Stomach (tissue), 9 donors: ENCODE data around the gene QPCT. TPM values are rescaled to one million over a fixed set of nuclear protein-coding genes. Genes with fewer than 3 reads are reported as not detected.

Experiments used
- DNase-seq, 2 donors: peaks; one replicate each; pipeline versions ENCODE4 v3.0.0 to v3.0.0-alpha.2; 2013 to 2019
- H3K27ac ChIP-seq, 5 donors: fragments of 200-600 bp in 4 of 5; sonication (generic) in 4 of 5; one replicate each; pipeline ENCODE4 v1.5.1; 2013 to 2019; ENCODE audit warnings: mild to moderate bottlenecking in 1 of 5, moderate library complexity in 1 of 5
- H3K27me3 ChIP-seq, 3 donors: fragments of 200-600 bp; sonication (generic); one replicate each; pipeline ENCODE4 v1.5.1; 2017 to 2019; ENCODE audit warnings: mixed run types in 1 of 3
- H3K36me3 ChIP-seq, 4 donors: fragments of 200-600 bp; sonication (generic); 1 replicate in 3 of 4; 2 replicates in 1 of 4; pipeline ENCODE4 v1.5.1; 2016 to 2019
- H3K4me1 ChIP-seq, 4 donors: fragments of 200-600 bp; sonication (generic); one replicate each; pipeline ENCODE4 v1.5.1; 2016 to 2019
- H3K4me3 ChIP-seq, 4 donors: fragments of 200-600 bp; sonication (generic) in 3 of 4; one replicate each; pipeline ENCODE4 v1.5.1; 2016 to 2019; ENCODE audit warnings: mild to moderate bottlenecking in 1 of 4
- H3K9me3 ChIP-seq, 4 donors: fragments of 200-600 bp; sonication (generic); one replicate each; pipeline ENCODE4 v1.5.1; 2016 to 2019
- CTCF ChIP-seq, 7 experiments: fragments of 450-650 bp in 4 of 7; fragments of 200-600 bp in 3 of 7; sonication (generic) in 3 of 7; IDR thresholded peaks; one replicate each; pipeline ENCODE4 v1.5.1; 2016 to 2019; ENCODE audit warnings: antibody characterized with exemption in 7 of 7, control low read depth in 2 of 7, mild to moderate bottlenecking in 1 of 7
- EP300 ChIP-seq: sonication (generic); formaldehyde crosslinking; IDR thresholded peaks from one replicate; pipeline ENCODE4 v1.6.1; 2017; ENCODE audit warnings: antibody characterized with exemption
- POLR2A ChIP-seq, 4 donors: fragments of 450-650 bp; IDR thresholded peaks; one replicate each; pipeline ENCODE4 v1.6.1; 2016; ENCODE audit warnings: antibody characterized with exemption in 4 of 4, control low read depth in 2 of 4, mild to moderate bottlenecking in 1 of 4, moderate library complexity in 1 of 4
- POLR2AphosphoS5 ChIP-seq, 3 donors: sonication (generic); formaldehyde crosslinking; IDR thresholded peaks; one replicate each; pipeline ENCODE4 v1.6.1; 2016; ENCODE audit warnings: antibody characterized with exemption in 3 of 3
- WGBS, 5 donors: extraction: QIAGEN DNeasy Blood & Tissue Kit in 3 of 5; methylation state at CpG; one replicate each; pipeline versions ENCODE4 v1.1.5 to v1.1.7; 2013 to 2018; 5-methylcytosine and 5-hydroxymethylcytosine counted together
- intact Hi-C: fragments of 100-400 bp; cut with DNase I; formaldehyde crosslinking; loops from one replicate; pipeline ENCODE4 v1.15.1; 2023; ENCODE audit warnings: low total_unique reads
- polyA plus RNA-seq, 3 donors: library from polyadenylated mRNA; stranded (reverse); fragments of 200-250 nt; gene quantifications; one replicate each; pipeline ENCODE4 v1.2.3, GENCODE V29; 2013
- total RNA-seq, 5 donors: library from RNA; depleted of rRNA; stranded (reverse); fragments of >200 nt; gene quantifications; one replicate each; pipeline versions ENCODE4 v1.1.0 to v1.2.3, GENCODE V29; 2014 to 2016
- donor health status: healthy with polysubstance abuse.
- donor health status: Bipolar disorder and iron deficiency.
- donor health status: healthy.

Gene QPCT
- total and polyA plus RNA-seq, 8 donors, result 1.3 to 26.6 (median 4.4) TPM; not detected in 1

- Histone ChIP-seq H3K9me3 (no peaks in the 10 kb centered on the region), H3K4me3 (no peak overlapping the region), H3K4me1 (peaks cover 0 to 38% (median 17%) of the 10 kb centered on the region in 4 donors), H3K27ac (no peak overlapping the region), H3K27me3 (peaks cover 0 to 4% (median 0%) of the 10 kb centered on the region in 3 donors), H3K36me3 (no peaks in the 10 kb centered on the region)
- WGBS, 5 donors, result 81 to 91% (median 88%) methylated on average over 5 of the region's 5 CpGs
- no peak for TF ChIP-seq POLR2AphosphoS5 (IDR thresholded peaks at IDR 0.05)
- TF ChIP-seq POLR2A (IDR thresholded peaks at IDR 0.05), result no peak
- no peak for TF ChIP-seq EP300
- TF ChIP-seq CTCF (IDR thresholded peaks at IDR 0.05), result no peak
- intact Hi-C loops, result no loop called here
- DNase-seq, result no peak
Measured at GRCh38 chr2:37348155-37348554, 3.7 kb downstream of the QPCT start.

- intact Hi-C loops, result no loop called here
- H3K9me3 ChIP-seq, result no peaks in the 10 kb centered on the region
- no peaks in the 10 kb centered on the region for H3K36me3 ChIP-seq
- WGBS, 5 donors, result 52 to 75% (median 65%) methylated on average over 3 of the region's 3 CpGs
- no peak overlapping the region for H3K27ac ChIP-seq
- no peak overlapping the region for H3K4me3 ChIP-seq
- TF ChIP-seq CTCF (IDR thresholded peaks at IDR 0.05), result no peak
- TF ChIP-seq POLR2AphosphoS5 (IDR thresholded peaks at IDR 0.05), result no peak
- no peak for TF ChIP-seq POLR2A (IDR thresholded peaks at IDR 0.05)
- no peak for TF ChIP-seq EP300
- DNase-seq, result peak in 1 of 2 donors; percentile 36
- H3K27me3 ChIP-seq, result peaks cover 0 to 4% (median 0%) of the 10 kb centered on the region in 3 donors
- H3K4me1 ChIP-seq, result peaks cover 0 to 27% (median 11%) of the 10 kb centered on the region in 4 donors
Measured at GRCh38 chr2:37349231-37349860, 4.9 kb downstream of the QPCT start.

GRCh38 chr2:37350034-37350433 lies 5.6 kb downstream of the QPCT start:
- no peak overlapping the region for H3K4me3 ChIP-seq
- peaks cover 0 to 22% (median 4%) of the 10 kb centered on the region in 4 donors for H3K4me1 ChIP-seq
- peak in 1 of 2 donors; percentile 64 for DNase-seq
- H3K36me3 ChIP-seq, result no peaks in the 10 kb centered on the region
- peaks cover 0 to 3% (median 0%) of the 10 kb centered on the region in 3 donors for H3K27me3 ChIP-seq
- H3K27ac ChIP-seq, result no peak overlapping the region
- TF ChIP-seq EP300 (no peak), POLR2A (IDR thresholded peaks at IDR 0.05) (no peak), CTCF (IDR thresholded peaks at IDR 0.05) (no peak), POLR2AphosphoS5 (IDR thresholded peaks at IDR 0.05) (no peak)
- 26 to 52% (median 33%) methylated on average over 3 of the region's 3 CpGs for WGBS, 5 donors
- intact Hi-C loops, result no loop called here
- no peaks in the 10 kb centered on the region for H3K9me3 ChIP-seq

GRCh38 chr2:37354531-37354930 lies 10.1 kb downstream of the QPCT start:
- Histone ChIP-seq H3K9me3 (no peaks in the 10 kb centered on the region), H3K27me3 (peaks cover 0 to 4% (median 0%) of the 10 kb centered on the region in 3 donors), H3K4me3 (no peak overlapping the region), H3K4me1 (peaks cover 0 to 11% (median 0%) of the 10 kb centered on the region in 4 donors), H3K27ac (no peak overlapping the region), H3K36me3 (no peaks in the 10 kb centered on the region)
- intact Hi-C loops, result no loop called here
- no peak for TF ChIP-seq EP300
- TF ChIP-seq POLR2AphosphoS5 (IDR thresholded peaks at IDR 0.05), result no peak
- no peak for TF ChIP-seq CTCF (IDR thresholded peaks at IDR 0.05)
- TF ChIP-seq POLR2A (IDR thresholded peaks at IDR 0.05), result no peak
- 89 to 96% (median 94%) methylated on average over 3 of the region's 3 CpGs for WGBS, 5 donors
- DNase-seq, result no peak
